Neural cell (in vitro differentiated cells): ENCODE results near the gene ENPP1. TPM values are rescaled to one million over a fixed set of nuclear protein-coding genes. Genes with fewer than 3 reads are reported as not detected.

ENCODE experiments used
- H2AFZ ChIP-seq: fragments of 200-600, 300-800 bp; sonication (generic), shearing (Covaris generic); 2 replicates; pipeline ENCODE4 v1.6.0; 2014; ENCODE audit warnings: low read depth, mild to moderate bottlenecking, antibody characterized with exemption, low read length, moderate library complexity
- H3F3A ChIP-seq: fragments of 200-600 bp; shearing (Covaris generic); 2 replicates; pipeline ENCODE4 v1.6.1; 2016; ENCODE audit warnings: mild to moderate bottlenecking, moderate library complexity, mixed read lengths, antibody characterized with exemption, low read length; ENCODE audit not compliant: insufficient read depth, poor library complexity, severe bottlenecking
- H3K27ac ChIP-seq: fragments of 200-600, 300-800 bp; sonication (generic), shearing (Covaris generic); 2 replicates; pipeline ENCODE4 v1.5.1; 2014; ENCODE audit warnings: mild to moderate bottlenecking, low read length, moderate library complexity
- H3K27me3 ChIP-seq: fragments of 300-800, 200-600 bp; sonication (generic), shearing (Covaris generic); 2 replicates; pipeline ENCODE4 v1.6.0; 2014; ENCODE audit warnings: mild to moderate bottlenecking, low read depth, low read length, moderate library complexity; ENCODE audit not compliant: insufficient read depth
- H3K36me3 ChIP-seq: fragments of 300-800, 200-600 bp; sonication (generic), shearing (Covaris generic); 2 replicates; pipeline ENCODE4 v1.5.1; 2014; ENCODE audit warnings: mild to moderate bottlenecking, antibody characterized with exemption, low read length, moderate library complexity; ENCODE audit not compliant: insufficient read depth
- H3K4me2 ChIP-seq: fragments of 300-800, 200-600 bp; sonication (generic), shearing (Covaris generic); 2 replicates; pipeline ENCODE4 v1.6.0; 2014; ENCODE audit warnings: mild to moderate bottlenecking, low read length
- H3K4me3 ChIP-seq: fragments of 300-800, 200-600 bp; sonication (generic), shearing (Covaris generic); 2 replicates; pipeline ENCODE4 v1.5.1; 2014; ENCODE audit warnings: mild to moderate bottlenecking, low read length, moderate library complexity
- H3K79me2 ChIP-seq: fragments of 200-600 bp; shearing (Covaris generic); replicated peaks from 2 replicates; pipeline ENCODE4 v1.6.0; 2014; ENCODE audit warnings: mild to moderate bottlenecking, low read length, moderate library complexity; ENCODE audit not compliant: insufficient read depth
- H3K9ac ChIP-seq: fragments of 300-800, 200-600 bp; sonication (generic), shearing (Covaris generic); 2 replicates; pipeline ENCODE4 v1.6.1; 2016; ENCODE audit warnings: mild to moderate bottlenecking, low read length, mixed read lengths
- H3K9me2 ChIP-seq: fragments of 200-600 bp; shearing (Covaris generic); 2 replicates; pipeline ENCODE4 v1.6.1; 2016; ENCODE audit warnings: mild to moderate bottlenecking, low read length, mixed read lengths; ENCODE audit not compliant: insufficient read depth
- H3K9me3 ChIP-seq: fragments of 200-600, 300-800 bp; sonication (generic), shearing (Covaris generic); 2 replicates; pipeline ENCODE4 v1.6.1; 2016; ENCODE audit warnings: mild to moderate bottlenecking, mixed run types, low read length, moderate library complexity, mixed read lengths
- H4K20me1 ChIP-seq: fragments of 200-600 bp; shearing (Covaris generic); 2 replicates; pipeline ENCODE4 v1.6.1; 2016; ENCODE audit warnings: mild to moderate bottlenecking, mixed run types; ENCODE audit not compliant: insufficient read depth
- CTCF ChIP-seq: fragments of 450-650 bp; IDR thresholded peaks from 2 replicates; pipeline ENCODE4 v1.5.1; 2014; ENCODE audit warnings: antibody characterized with exemption, mild to moderate bottlenecking, moderate library complexity; ENCODE audit not compliant: poor library complexity, severe bottlenecking
- EP300 ChIP-seq: fragments of 450-650 bp; conservative IDR thresholded peaks from 2 replicates; pipeline ENCODE4 v1.6.1; 2014; ENCODE audit warnings: antibody characterized with exemption, mild to moderate bottlenecking, moderate library complexity; ENCODE audit not compliant: poor library complexity, severe bottlenecking
- EZH2 ChIP-seq: fragments of 200-600, 300-800 bp; shearing (Covaris generic), sonication (generic); IDR thresholded peaks from 2 replicates; pipeline ENCODE4 v1.6.1; 2014; ENCODE audit warnings: antibody characterized with exemption, low read length, borderline replicate concordance, mild to moderate bottlenecking; ENCODE audit not compliant: insufficient read depth, poor library complexity, severe bottlenecking
- MXI1 ChIP-seq: fragments of 450-650 bp; conservative IDR thresholded peaks from 2 replicates; pipeline ENCODE4 v1.6.1; 2014; ENCODE audit warnings: antibody characterized with exemption, mild to moderate bottlenecking; ENCODE audit not compliant: poor library complexity, severe bottlenecking
- POLR2AphosphoS5 ChIP-seq: IDR thresholded peaks from 2 replicates; pipeline ENCODE4 v1.6.1; 2012
- RAD21 ChIP-seq: fragments of 450-650 bp; conservative IDR thresholded peaks from 2 replicates; pipeline ENCODE4 v1.6.1; 2014; ENCODE audit warnings: antibody characterized with exemption, mild to moderate bottlenecking, moderate library complexity
- SMC3 ChIP-seq: fragments of 450-650 bp; conservative IDR thresholded peaks from 2 replicates; pipeline ENCODE4 v1.6.1; 2014; ENCODE audit warnings: antibody characterized with exemption, mild to moderate bottlenecking, moderate library complexity; ENCODE audit not compliant: poor library complexity
- TAF1 ChIP-seq: IDR thresholded peaks from 2 replicates; pipeline ENCODE4 v1.6.1; 2012; ENCODE audit warnings: low read depth
- polyA plus RNA-seq: library from polyadenylated mRNA; depleted of rRNA; stranded (reverse); fragments of >200 nt; gene quantifications from 2 replicates; pipeline ENCODE4 v1.2.3, GENCODE V29; 2014
- TF ChIP-seq, protein P1 (sequence below): IDR thresholded peaks from 2 replicates; pipeline ENCODE4 v1.6.1; 2012; ENCODE audit warnings: borderline replicate concordance

The ENPP1 gene
- polyA plus RNA-seq, 1 donor from 2014 or later = not detected

GRCh38 chr6:131791476-131791875 lies 16.3 kb upstream of the ENPP1 start:
- H3K4me2 ChIP-seq = no peak overlapping the region
- no peaks in the 10 kb centered on the region for H3K27me3 ChIP-seq

DNA sequence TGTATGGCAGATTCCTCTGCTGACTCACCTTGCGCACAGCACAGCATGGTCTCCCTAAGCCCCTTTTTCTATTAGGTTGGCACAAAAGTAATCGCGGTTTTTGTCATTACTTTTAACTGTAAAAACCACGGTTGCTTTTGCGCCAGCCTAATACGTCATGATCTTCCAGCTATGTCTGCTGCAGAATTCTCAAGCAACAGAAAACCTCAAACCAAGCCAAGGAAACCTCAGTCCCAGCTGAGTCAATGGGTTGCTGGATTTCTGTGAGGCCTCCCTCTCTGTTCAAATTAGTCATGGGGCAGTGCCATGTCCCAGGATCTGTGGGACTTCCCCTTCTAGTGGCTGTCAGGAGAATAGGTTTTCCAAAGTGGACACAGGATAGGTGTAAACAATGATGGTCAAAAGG lies 15.7 kb upstream of the ENPP1 start:
- Histone ChIP-seq H3K9me3 (no peaks in the 10 kb centered on the region), H3K4me3 (no peak overlapping the region), H3K9ac (no peak overlapping the region), H3K79me2 (no peaks in the 10 kb centered on the region), H4K20me1 (no peaks in the 10 kb centered on the region), H3K4me2 (no peak overlapping the region), H3K27me3 (no peaks in the 10 kb centered on the region), H3K36me3 (no peaks in the 10 kb centered on the region), H3F3A (no peaks in the 10 kb centered on the region), H3K27ac (no peak overlapping the region), H2AFZ (no peak overlapping the region), H3K9me2 (no peaks in the 10 kb centered on the region)
- TF ChIP-seq TAF1 = no peak
- no peak for TF ChIP-seq POLR2AphosphoS5

More at GRCh38 chr6:131791476-131791875, 16.3 kb upstream of the ENPP1 start:
- Histone ChIP-seq H4K20me1 (no peaks in the 10 kb centered on the region), H3K36me3 (no peaks in the 10 kb centered on the region), H3K9me3 (no peaks in the 10 kb centered on the region), H3K9ac (no peak overlapping the region), H2AFZ (no peak overlapping the region), H3K9me2 (no peaks in the 10 kb centered on the region), H3K79me2 (no peaks in the 10 kb centered on the region), H3K27ac (no peak overlapping the region), H3K4me3 (no peak overlapping the region), H3F3A (no peaks in the 10 kb centered on the region)
- TF ChIP-seq, protein P1, sequence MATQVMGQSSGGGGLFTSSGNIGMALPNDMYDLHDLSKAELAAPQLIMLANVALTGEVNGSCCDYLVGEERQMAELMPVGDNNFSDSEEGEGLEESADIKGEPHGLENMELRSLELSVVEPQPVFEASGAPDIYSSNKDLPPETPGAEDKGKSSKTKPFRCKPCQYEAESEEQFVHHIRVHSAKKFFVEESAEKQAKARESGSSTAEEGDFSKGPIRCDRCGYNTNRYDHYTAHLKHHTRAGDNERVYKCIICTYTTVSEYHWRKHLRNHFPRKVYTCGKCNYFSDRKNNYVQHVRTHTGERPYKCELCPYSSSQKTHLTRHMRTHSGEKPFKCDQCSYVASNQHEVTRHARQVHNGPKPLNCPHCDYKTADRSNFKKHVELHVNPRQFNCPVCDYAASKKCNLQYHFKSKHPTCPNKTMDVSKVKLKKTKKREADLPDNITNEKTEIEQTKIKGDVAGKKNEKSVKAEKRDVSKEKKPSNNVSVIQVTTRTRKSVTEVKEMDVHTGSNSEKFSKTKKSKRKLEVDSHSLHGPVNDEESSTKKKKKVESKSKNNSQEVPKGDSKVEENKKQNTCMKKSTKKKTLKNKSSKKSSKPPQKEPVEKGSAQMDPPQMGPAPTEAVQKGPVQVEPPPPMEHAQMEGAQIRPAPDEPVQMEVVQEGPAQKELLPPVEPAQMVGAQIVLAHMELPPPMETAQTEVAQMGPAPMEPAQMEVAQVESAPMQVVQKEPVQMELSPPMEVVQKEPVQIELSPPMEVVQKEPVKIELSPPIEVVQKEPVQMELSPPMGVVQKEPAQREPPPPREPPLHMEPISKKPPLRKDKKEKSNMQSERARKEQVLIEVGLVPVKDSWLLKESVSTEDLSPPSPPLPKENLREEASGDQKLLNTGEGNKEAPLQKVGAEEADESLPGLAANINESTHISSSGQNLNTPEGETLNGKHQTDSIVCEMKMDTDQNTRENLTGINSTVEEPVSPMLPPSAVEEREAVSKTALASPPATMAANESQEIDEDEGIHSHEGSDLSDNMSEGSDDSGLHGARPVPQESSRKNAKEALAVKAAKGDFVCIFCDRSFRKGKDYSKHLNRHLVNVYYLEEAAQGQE = no peak
- TF ChIP-seq TAF1 (no peak), SMC3 (no peak), CTCF (no peak), EP300 (no peak), POLR2AphosphoS5 (no peak)

GRCh38 chr6:131795366-131795765 lies 12.5 kb upstream of the ENPP1 start:
- H3K4me2 ChIP-seq = no peak overlapping the region
- TF ChIP-seq EP300 = no peak
- TF ChIP-seq EZH2 = no peak
- no peak for TF ChIP-seq MXI1
- no peak for TF ChIP-seq RAD21
- TF ChIP-seq CTCF = no peak
- TF ChIP-seq, protein P1 = no peak
- TF ChIP-seq SMC3 = no peak
- TF ChIP-seq TAF1 = no peak
- no peak for TF ChIP-seq POLR2AphosphoS5
- H3K4me3 ChIP-seq = no peak overlapping the region

More at GRCh38 chr6:131795366-131795765, 12.5 kb upstream of the ENPP1 start:
- H3K27me3 ChIP-seq = no peaks in the 10 kb centered on the region
- no peak overlapping the region for H2AFZ ChIP-seq
- H3K36me3 ChIP-seq = no peaks in the 10 kb centered on the region
- no peak overlapping the region for H3K27ac ChIP-seq
- no peaks in the 10 kb centered on the region for H3K9me2 ChIP-seq
- H3K79me2 ChIP-seq = no peaks in the 10 kb centered on the region
- H3K9me3 ChIP-seq = no peaks in the 10 kb centered on the region
- no peaks in the 10 kb centered on the region for H4K20me1 ChIP-seq
- no peak overlapping the region for H3K9ac ChIP-seq
- H3F3A ChIP-seq = no peaks in the 10 kb centered on the region
